HG03175 (cell line): ENCODE data around the gene LRRC8C.
"Not testable (repeated sequence)": the region's sequence is repeated elsewhere in the genome, so short reads cannot be mapped to it uniquely, and the experiment has no call there.

ENCODE experiments used
- ATAC-seq: cut with Tn5 transposase; IDR thresholded peaks from one replicate; pipeline ENCODE4 v1.9.1; 2021; ENCODE audit warnings: mild to moderate bottlenecking, moderate library complexity; ENCODE audit not compliant: unreplicated experiment

The LRRC8C gene

DNA sequence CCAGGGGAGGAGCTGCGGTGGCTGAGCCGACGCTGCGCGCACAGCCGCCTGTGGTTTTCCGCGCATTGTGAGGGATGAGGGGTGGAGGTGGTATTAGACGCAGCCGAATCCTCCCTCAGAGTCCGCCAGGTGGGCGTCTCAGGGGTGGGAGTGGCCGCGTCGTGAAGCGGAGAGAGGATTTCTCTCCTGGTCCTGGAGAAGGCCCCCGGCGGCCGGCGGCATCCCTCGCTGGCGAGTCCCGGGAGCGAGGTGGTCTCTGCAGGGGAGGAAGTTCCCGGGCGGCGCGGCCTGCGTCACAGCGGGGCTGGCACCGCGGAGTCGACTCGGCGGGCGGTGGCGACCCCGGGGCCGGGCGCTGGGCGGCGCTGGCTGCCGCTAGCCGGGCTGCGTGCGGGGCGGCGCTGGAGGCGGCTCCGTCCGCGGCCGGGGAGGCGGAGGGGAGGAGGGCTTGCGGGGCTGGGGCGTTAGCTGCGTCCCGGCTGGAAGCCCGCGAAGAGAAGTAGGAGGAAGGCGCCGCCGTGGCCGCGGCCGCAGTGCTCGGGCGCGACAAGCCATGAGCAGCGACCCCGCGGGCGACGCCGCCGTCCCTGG is at the start of gene LRRC8C:
Gene LRRC8C, plus strand, starts transcription at position 464 of the 591 bp plus-strand sequence. CDS start 53,354 bp downstream, outside the sequence.
- peak; percentile 88 for ATAC-seq

DNA sequence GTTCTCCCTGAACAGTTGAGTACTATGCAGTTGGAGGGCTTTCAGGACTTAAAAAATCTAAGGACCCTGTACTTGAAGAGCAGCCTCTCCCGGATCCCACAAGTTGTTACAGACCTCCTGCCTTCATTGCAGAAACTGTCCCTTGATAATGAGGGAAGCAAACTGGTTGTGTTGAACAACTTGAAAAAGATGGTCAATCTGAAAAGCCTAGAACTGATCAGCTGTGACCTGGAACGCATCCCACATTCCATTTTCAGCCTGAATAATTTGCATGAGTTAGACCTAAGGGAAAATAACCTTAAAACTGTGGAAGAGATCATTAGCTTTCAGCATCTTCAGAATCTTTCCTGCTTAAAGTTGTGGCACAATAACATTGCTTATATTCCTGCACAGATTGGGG is 48.7 kb upstream of the LRRC8C start:
- no peak for ATAC-seq

DNA sequence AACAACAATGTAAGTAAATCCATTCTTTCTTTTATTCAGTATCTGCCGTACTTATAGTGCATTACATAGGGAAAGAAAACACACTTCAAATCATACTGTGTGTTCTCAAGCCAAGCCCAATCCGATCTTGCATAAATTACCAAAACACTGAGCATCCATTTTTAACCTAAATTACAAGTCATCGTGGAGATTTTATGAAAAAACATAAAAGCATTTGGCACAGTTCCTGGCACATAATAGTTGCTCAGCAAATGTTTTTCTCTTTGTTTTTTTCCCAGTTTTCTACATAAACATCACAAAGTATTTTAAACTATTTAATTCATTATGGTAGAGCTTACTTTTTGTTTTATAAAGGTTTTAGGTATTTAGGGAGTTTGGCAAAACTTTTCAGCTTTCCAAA is 48.1 kb upstream of the LRRC8C start:
- no peak for ATAC-seq

DNA sequence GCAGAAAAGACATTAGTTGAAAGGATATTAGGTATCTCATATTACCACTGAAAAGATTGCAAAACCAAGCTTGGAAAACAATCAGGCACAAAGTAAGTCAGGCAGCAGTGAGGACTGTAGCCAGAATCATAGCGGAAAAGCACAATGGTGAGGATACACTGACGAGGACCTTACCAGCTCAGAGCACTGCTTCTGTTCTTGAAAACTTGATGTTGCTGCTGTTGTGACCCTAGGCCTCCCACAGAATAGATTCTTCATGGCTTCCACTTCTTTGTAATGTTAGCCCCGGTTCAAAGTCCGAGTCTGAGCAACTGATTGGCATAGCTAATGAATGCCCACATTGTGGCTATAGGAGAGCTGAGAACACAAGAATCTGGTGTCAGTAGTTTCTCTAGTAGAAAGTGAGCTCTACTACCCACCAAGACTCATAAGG is 45.2 kb upstream of the LRRC8C start:
- no peak for ATAC-seq

DNA sequence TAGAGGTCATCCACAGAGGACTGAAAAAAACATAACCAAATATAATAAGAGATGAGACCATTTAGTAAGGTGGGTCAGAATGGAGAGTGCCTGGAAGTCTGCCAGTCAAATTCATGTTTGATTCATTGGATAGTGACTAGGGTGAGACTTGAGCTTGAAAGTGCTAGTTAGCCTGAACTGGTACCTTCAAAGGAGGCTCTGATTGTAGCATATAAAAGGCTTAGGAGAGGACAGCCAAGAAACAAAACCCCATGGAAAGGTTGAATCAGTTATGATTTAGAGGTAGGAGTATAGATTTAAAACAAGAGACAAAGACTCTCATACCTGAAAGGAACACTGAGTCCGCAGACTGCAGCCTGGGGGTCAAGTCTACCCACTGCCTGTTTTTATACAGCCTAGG is 44.4 kb upstream of the LRRC8C start:
- ATAC-seq: no peak

DNA sequence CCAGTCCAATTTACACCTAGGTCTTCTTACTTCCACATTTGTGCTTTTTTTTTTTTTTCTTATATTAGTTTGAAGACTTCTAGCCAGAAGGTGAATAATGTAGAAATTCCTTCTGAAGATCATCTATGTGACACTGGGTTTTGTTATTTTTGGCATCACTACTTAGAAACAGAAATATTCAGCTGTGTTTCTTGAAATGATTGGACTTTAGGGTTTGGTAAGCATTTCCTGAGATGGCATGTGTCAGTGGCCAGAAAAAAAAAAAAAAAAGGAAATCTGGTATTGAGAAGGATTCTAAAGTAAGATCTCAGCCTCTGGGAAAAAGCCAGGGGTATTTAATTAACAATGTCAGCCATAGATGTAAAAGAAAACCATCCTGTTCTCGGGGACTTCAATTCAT is 43.4 kb upstream of the LRRC8C start:
- ATAC-seq: no peak

DNA sequence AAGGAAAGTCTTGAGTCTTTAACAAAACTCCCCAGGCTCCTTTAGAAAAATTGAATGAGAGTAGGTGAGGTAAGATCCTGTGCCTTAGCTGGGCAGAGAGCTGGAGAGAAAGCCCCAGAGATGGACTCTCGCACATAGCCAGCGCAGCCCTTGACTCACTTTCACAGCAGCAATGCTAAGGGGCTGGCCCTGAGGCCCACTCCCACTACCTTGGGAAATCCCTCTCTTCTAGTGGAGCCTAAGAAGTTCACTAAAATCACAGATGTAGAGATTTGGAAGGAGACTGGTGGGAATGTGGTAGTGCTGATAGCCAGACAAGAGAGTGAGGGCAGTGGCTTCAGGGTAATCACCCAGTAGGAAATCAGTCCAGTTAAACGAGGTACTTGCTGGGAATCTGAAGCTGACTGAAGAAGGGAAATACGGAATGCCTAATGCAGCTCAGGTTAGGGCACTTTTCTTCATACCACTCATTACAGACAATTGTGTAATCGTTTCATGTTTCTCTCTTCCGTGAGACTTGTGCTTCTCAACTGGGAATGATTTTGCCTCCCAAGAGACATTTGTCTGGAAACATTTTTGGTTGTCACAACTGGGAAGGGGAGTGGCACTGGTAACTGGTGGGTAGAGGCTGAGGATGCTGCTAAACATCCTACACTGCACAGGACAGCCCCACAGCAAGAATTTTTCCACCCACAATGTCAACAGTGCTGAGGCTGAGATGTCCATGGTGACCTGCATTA is 42.4 kb upstream of the LRRC8C start:
- ATAC-seq: no peak

DNA sequence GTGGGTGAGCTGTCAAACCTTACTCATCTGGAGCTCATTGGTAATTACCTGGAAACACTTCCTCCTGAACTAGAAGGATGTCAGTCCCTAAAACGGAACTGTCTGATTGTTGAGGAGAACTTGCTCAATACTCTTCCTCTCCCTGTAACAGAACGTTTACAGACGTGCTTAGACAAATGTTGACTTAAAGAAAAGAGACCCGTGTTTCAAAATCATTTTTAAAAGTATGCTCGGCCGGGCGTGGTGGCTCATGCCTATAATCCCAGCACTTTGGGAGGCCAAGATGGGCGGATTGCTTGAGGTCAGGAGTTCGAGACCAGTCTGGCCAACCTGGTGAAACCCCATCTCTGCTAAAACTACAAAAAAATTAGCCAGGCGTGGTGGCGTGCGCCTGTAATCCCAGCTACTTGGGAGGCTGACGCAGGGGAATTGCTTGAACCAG is 40.0 kb upstream of the LRRC8C start:
- not testable (repeated sequence) for ATAC-seq

DNA sequence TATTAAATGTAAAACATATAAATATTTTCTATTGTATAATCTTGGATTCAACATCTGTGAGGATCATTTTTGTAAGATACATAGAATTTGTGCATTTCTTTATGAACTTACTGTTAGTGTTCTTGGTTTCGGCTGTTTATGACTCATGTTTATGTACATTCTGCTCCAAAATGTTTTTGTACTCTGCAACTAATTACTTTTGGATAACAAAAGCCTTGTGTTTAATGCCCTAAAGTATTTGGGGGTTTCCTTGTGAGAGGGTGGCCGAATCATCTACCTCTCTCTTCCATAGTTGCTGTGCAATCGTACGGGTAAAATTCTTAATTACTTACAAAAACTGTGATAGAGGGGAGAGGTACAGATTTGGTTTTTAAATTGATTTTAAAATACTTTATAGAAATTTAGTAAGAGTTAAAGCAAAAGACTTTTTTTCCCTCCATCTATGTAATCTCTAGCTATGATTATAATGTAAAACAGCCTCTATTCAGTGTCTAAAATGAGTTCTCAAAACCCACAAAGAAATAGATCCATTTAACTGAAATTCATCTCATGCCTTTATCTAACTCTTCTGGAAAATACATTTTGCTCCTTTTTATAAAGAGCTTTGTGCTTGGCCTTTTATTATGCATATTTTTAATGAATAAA is 38.7 kb upstream of the LRRC8C start:
- no peak for ATAC-seq

DNA sequence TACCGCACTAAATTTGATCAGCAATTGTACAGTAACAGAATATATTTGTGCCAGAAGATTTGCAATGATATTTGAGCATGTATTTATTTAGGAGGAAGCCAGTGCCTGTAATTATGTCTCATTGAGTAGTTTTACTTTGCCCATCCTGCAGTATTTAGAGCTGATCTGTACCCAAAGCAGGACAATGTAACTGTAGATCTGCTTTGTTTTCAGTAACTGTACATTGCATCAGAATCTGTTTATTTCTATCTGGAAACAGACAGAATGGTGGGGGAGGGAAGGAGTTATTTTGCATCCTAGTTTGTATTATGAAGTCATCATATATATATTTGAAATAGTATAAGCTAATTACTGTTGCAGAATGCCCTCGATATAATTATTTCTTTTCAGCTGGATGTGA is 36.2 kb upstream of the LRRC8C start:
- no peak for ATAC-seq

DNA sequence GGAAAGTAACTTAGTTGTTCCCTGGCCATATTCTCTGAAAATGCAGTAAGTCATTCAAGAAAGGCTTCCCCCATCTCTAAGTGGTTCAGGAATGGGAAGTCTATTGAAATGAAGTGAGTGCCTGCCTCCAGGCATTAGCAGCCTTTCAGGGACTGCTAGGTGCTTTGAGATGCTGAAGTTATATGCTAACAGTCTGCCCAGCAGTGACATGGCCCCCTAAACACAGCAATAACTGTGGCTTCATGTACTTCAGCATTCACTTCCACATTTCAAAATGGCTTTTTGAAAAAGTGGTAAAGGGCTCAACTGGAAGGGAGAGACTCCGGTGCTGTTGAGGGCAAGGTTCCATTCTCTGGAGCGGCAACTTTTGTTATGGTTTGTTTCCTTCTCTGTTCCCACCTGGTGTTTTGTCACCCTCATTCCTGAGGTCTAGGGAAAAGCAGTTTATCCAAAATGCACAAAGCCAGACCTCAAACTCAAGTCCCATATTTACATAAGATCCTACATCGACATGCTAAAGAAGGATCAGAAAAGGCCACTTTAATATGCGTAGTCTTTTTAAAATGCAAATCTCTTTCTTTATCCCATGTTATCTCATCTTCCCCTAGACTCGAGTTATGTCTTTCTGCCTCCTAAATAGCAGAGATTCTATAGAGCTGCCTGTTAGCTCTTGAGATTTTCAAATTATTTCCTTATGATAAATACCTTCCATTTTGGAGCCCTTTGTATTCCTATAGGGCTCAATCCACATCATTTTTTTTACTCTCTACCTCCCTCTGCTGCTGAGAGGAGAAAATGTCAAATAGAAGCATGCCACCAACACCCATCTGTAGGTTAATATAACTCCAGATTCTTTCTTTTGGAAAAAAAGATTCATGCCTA is 34.2 kb upstream of the LRRC8C start:
- no peak for ATAC-seq

DNA sequence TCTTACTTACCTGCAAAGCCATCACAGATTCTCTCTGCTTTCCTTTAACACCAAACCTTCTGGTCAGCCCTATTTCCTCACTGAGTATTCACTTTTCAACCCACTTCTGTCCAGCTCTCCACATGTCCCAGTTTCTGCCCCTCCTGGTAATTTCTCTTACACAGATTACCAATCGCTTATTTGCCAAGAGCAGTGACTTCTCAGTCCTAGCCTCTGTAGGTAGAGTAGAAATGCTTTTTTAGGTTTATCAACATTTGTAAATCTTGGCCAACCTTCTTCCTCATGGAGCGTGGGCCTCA is 33.6 kb upstream of the LRRC8C start:
- no peak for ATAC-seq

DNA sequence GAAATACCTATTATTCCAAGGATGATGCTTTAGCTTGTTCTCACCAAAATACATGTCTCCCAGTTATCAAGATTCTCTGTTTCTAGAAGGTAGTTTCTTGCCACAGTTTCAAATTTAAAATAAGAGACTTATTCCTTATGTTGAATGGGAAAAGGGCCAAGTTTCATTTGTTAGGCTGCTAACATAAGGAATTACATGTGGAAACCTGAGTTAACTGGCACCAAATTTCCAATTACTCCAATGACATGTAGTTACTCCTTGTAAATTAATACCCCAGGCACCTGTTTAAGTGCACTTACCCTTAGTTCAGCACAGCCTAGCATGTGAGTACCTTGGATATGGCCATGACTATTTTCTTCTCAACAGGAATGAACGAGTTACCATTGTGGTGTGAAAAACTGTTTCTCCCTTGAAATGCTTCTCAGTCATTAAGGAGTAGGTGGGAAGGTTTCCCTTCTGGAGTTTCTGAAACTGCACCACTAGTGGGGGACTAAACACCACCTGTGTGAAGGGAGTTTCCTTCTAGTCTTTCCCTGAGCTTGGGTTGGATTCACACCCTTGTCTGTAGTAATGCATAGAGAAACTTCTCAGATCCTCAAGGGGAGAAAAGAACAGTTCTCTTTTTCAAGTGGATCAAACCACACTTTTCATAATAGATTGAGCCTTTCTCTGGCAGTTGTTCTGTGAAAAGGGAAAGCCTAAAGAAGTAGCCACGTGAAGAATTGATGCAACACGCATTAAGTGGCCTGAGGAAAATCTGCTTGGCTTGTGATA is 32.3 kb upstream of the LRRC8C start:
- no peak for ATAC-seq

DNA sequence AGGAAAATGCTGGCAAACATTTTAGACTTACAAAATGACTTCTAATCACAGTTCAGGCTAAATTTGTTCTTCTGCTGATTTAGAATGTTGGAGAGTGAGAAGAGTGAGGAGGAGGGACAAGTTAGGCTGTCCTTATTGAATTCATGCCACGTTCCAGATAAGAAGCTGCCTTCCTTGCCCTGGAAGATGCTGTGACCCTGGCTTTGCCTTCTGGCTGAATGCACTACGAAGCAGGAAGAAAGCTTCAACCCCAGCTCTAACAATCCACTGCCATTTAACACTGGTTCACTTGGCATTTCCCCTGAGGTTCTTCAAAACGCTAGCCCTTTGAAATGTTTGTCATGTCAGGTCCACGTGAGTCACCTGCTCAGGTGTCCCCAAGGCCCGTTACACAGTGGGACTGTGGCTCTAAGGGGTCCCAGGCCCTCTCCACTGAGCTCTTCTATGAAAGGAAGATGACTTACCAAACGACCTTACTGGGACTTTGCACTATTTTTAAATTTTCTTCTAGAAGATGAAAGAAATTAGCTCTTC is 30.0 kb upstream of the LRRC8C start:
- no peak for ATAC-seq

DNA sequence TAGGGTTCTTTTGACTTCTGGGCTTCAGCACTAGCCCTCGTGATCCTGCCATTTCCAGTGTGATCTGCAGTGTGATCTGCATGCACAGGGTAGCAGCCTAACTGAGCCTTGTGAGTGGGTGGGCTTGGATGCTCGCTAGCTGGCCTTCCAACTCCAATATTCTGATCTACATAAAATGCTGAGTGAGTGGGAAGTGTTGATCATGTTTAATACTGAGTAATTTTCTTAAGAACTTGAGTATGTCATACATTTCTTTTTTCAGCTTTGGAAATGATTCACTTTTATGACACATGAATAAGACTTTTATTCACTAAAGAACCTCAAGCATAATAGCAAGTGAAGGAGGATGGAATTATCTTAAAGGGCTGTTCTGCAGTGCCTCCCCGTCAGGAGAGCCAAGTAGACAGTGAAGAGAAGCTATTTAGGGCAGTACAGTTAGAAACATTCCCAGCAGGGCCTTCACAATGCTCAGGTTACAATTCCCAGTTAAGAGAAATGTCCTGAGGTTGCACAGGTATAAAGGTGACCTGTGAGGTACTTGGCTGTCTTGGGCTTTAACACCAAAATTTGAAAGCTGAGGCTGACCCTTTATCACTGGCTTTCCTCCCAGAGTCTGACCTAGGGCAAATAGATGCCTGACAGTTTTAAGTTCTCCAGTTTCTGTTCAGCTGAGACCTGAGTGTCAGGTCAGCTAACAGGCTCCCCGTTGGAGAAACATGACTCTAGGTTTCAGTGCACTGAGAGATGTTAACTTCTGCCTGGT is 29.1 kb upstream of the LRRC8C start:
- no peak for ATAC-seq

DNA sequence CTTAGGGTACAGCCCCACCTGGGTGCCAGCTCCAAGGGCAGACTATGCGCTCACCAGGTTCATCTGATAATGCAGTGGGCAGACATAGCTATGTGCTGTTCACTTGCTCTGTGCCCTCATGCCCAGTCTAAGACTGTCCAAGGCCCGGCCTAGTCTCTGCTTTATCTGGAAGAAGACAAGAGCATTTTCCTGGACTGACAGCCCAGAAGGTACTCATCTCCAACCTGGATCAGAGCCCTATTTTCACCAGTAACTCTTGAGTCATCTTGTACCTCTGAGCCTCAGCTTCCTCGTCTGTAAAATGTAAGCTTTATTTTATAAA is 28.5 kb upstream of the LRRC8C start:
- no peak for ATAC-seq

DNA sequence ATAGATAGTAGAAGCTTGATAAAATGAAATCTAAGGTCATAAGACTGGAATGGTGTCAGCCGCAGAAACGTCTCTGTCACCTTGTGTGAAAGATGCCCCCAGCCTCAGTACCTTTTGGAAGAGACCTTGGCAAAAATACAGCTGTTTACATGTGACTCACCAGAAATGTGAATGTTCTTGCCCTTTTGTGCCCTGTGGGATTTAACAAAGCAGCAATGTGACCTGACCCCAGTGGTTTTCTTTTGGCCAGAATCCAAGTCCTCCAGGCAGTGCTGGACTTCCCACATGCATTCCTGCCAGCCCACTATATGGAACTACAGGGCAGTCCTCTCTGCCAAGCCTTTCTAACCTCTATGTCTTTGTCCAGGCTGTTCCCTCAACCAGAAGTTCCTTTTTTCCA is 27.2 kb upstream of the LRRC8C start:
- ATAC-seq: no peak

DNA sequence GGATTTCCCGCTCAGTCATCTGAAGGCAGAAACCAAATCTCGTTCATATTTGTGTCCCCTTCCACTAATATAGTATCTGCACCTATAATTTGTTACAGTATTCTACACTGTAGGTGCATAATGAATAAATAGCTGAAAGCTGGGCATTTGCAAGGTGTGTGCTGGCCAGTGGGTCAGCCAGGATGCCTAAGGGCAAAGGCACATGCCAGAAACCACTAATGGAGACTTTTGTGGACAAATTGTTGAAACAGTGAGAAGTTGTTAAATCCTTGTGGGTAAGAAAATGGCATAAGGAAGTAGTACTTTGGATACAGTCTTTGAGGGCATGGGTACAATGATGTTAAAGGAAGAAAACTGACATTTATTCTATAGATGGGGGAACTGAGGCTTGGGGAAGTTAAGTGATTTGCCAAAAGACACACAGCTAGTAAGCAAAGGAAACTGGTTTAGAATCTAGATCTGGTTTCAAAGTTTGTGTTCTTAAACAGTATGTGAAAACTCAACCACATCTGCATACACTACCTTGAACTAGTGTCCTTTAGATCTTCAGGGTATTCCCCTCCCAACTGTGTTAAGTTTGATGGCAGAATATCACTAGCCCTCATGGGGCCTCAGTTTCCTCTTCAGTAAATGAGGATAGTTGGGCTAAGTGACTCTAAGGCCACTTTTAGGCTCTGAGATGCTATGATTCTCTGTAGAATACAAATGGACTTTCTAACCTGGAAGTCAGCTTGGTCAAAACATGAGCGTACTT is 26.5 kb upstream of the LRRC8C start:
- ATAC-seq: no peak

DNA sequence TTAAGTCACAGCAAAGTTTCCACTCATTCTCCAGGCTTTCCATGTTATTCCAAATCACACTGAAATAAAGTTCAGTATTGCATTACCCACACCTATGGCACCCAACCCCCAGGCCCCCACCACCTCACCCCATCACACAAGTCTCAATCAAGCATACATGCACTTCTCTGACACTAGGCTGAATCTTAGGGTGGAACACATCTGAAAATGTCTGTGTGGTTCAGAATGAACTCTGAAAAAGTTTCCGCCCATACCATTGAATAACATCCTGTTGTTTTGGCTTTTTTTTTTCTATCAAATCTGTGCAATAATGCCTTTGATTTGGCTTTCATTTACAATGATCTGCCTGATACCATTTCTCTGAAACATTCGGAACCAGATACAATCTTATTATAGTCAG is 25.8 kb upstream of the LRRC8C start:
- ATAC-seq: no peak
